A172 (cell line): ENCODE data around the gene B4GALT7. TPM values are rescaled to one million over a fixed set of nuclear protein-coding genes. Genes with fewer than 3 reads are reported as not detected.

Experiments
- DNase-seq: peaks from one replicate; pipeline ENCODE4 v3.0.0-alpha.2; 2015; ENCODE audit warnings: low spot score
- total RNA-seq: library from RNA; depleted of rRNA; stranded (reverse); fragments of >200 nt; shearing (Covaris generic); gene quantifications from 2 replicates; pipeline ENCODE4 v1.2.3, GENCODE V29; 2014

The B4GALT7 gene
- total RNA-seq, 1 experiment from 2014 or later = 29.5 TPM

DNA sequence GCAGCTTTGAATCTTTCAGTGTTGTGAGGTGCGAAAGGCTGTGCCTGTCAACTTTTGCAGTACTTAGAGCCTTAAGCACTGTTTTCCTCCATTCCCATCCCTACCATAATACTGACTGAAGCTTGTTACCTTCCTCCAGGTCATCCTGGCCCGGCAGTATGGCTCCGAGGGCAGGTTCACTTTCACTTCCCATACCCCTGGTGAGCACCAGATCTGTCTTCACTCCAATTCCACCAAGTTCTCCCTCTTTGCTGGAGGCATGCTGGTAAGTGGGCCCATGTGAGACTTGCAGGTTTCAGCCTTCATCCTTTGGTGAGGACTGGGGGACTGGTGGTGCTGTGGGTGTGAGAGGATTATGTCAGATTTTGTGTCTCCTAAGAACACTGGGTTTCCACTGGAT, 6.4 kb upstream of the B4GALT7 start:
- no peak for DNase-seq

GRCh38 chr5:177594071-177594470, 5.9 kb upstream of the B4GALT7 start:
- DNase-seq = no peak

GRCh38 chr5:177595026-177595585, 4.8 kb upstream of the B4GALT7 start:
- no peak for DNase-seq

DNA sequence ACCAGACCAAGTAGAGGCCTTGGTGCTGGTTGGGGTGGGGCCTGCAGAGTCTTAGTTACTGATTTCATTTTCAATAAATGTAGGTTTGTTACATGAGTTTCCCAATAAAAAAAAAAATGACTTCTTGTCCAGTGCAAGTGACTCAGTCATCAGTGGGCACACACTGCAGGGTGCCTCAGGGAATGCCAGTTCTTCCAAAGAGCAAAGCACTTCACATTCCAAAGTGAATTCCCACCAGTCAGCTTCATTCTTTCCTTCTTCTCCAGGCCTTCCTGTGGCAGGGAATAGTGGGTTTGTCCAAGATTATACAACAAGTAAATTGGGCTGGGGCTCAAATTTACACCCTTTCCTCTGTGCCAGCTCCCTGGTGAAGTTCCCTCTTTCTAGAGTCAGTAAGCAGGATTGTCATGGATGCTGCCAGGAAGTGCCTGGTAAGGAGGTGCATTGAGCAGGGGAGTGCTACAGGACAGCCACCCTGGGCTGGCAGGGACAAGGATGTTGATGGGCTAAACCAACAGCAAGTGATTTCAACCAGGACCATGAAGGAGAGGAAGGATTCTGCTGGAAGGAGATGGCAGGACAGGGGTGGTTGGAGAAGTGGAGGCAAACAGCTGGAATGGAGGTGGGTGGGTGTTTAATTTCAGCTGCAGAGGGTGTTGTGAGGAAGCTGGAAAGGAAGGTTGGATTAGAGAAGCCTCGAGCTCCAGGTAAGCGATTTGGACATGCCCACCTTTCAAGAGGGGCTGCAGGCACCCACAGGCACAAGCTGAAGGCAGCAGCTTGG, 3.7 kb upstream of the B4GALT7 start:
- DNase-seq = no peak

- DNase-seq = no peak
Observed at GRCh38 chr5:177596775-177597238, 3.1 kb upstream of the B4GALT7 start.

DNA sequence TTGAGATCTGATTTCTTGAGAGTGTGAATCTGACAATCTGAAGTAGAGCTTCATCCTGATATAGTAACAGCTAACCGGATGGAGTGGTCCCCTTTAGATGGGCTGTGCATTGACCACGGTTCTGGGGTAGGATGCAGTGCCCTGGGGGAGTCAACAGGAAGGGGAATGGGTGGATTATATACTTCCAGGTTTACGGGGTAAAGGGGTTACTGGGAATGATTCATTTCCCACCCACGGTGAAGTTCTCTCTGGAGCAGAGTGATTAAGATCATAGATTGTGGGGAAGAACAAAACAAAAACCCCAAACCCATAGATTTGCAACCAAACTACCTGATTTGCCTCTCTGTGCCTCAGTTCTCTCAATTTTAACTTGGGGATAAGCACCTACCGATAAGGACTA, 1.5 kb upstream of the B4GALT7 start:
- no peak for DNase-seq

GRCh38 chr5:177600508-177601018, 631 bp downstream of the B4GALT7 start:
- peak; percentile 16 for DNase-seq

GRCh38 chr5:177601126-177601525, 1.2 kb downstream of the B4GALT7 start:
- no peak for DNase-seq

DNA sequence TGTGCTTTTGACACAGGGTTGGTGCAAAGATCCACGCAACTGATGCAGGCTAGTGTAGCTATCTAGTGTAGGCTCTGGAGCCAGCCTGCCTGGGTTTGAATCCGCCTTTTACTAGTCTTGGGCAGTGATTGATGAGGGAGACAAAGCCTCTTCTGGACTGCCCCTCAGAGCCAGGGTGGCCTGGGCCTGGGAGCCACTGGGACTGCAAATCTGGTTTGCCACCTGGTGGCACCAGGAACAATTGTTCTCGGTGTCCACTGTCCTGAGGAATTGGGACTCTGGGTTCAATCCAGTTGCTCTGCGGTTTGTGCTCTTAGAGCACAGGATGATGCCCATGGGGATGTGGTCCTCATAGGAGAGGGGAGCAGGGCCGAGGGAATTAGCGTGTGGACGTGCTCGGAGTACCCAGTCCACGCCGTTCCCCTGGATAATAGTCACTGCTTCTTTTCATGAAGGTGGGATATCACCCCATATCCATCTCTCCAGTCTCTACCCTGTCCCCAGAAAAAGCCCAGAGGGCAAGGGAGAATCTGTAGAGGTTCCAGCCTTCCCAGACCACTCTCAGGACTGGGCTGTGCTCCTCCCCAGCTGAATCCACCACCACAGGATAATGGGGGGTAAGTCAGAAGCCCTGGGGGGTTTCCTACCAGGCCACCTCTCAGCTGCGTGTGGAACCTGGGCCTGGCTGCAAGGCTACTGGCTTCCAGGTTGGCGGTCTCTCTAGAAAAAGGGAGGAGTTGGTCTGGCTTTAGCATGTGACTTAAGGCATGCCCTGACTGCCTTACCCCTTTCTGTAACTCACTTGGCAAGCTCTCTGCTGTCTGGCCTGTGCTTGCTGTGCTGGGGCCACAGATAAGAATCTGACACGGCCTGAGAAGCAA, 1.9 kb downstream of the B4GALT7 start:
- no peak for DNase-seq

- no peak for DNase-seq
Observed at GRCh38 chr5:177602458-177602830, 2.5 kb downstream of the B4GALT7 start.

DNA sequence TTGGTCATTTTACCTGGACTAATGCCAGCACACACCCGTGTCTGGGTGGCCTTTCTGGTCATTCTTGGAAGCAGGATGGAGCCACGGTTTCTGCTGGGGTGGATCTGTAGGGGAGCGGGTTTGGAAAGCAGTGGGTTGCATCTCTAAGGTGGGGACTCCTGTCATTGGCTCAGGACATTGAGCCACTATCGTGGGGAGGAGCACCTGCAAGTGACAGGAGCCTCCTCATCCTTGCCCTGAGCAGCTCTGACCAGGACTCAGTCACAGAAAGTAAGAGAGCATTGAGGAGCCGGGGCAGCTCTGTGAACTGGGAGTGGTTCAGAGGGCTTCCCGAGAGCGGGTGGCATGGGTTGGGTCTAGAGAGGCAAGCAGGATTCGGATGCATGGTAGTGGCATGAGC, 3.7 kb downstream of the B4GALT7 start:
- DNase-seq = no peak

DNA sequence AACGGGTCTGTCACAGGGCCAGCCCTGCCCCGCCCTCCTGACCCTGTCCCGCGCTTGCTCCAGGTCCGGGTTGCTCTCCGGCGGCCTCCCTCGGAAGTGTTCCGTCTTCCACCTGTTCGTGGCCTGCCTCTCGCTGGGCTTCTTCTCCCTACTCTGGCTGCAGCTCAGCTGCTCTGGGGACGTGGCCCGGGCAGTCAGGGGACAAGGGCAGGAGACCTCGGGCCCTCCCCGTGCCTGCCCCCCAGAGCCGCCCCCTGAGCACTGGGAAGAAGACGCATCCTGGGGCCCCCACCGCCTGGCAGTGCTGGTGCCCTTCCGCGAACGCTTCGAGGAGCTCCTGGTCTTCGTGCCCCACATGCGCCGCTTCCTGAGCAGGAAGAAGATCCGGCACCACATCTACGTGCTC, 4.2 kb downstream of the B4GALT7 start:
- DNase-seq = no peak

- no peak for DNase-seq
Observed at GRCh38 chr5:177604656-177605055, 4.7 kb downstream of the B4GALT7 start.

GRCh38 chr5:177605078-177605477, 5.1 kb downstream of the B4GALT7 start:
- DNase-seq = no peak

- no peak for DNase-seq
Observed at GRCh38 chr5:177605667-177606066, 5.7 kb downstream of the B4GALT7 start.

- DNase-seq = no peak
Observed at GRCh38 chr5:177606071-177607051, 6.4 kb downstream of the B4GALT7 start.

DNA sequence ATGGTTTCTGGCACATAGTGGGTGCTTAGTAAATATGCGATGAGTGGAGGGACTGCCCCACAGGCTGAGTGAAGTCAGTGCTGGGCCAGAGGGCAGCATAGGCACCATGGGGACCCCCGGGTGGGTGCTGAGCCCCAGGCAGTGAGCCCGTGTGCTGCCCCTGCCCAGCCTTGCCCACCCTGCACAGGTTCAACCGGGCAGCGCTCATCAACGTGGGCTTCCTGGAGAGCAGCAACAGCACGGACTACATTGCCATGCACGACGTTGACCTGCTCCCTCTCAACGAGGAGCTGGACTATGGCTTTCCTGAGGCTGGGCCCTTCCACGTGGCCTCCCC, 7.2 kb downstream of the B4GALT7 start:
- no peak for DNase-seq

GRCh38 chr5:177607452-177608192, 7.7 kb downstream of the B4GALT7 start:
- DNase-seq = peak; percentile 71

DNA sequence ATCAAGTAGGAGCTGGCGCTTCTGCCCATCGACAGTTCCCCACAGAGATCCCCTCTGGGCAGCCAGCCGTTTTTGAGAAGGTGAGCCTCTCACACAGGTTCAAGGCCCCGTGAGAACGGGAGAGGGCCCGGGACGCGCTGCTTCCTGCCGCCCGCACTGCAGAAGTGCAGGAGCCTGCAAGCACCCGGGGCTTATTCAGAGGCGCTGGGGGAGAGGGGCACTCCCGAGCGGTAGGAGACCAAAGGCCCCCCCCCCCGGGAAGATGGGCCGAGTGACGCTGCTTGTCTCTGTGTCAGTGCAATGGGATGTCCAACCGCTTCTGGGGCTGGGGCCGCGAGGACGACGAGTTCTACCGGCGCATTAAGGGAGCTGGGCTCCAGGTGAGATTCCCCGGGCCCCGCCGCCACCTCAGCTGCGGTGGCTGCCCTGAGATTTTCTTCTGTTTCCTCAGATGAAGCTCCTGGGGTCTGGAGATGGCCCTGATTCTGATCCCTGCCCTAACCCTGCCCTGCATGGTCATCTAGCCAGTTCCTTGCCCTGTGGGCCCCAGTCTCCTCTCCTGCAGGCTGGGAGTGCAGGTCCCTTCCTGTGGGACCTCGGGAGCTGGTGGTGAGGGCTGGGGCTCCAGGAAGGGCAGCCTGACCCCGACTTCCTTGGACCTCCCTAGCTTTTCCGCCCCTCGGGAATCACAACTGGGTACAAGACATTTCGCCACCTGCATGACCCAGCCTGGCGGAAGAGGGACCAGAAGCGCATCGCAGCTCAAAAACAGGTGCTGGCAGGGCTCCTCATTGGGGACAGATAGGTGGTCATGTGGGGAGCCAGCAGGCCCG, 8.5 kb downstream of the B4GALT7 start:
- no peak for DNase-seq
